Hepatocyte (in vitro differentiated cells): Measurements from ENCODE around the gene SIK3. TPM values are rescaled to one million over a fixed set of nuclear protein-coding genes. Genes with fewer than 3 reads are reported as not detected.

Experiments used
- DNase-seq: peaks from one replicate; pipeline ENCODE4 v3.0.0-alpha.2; 2016; ENCODE audit warnings: low spot score
- H2AFZ ChIP-seq: fragments of 200-600 bp; sonication (generic); 2 replicates; pipeline ENCODE4 v1.6.0; 2016; ENCODE audit warnings: antibody characterized with exemption, mild to moderate bottlenecking
- H3K27ac ChIP-seq: fragments of 200-600 bp; sonication (generic); 2 replicates; pipeline ENCODE4 v1.5.1; 2016; ENCODE audit warnings: mild to moderate bottlenecking
- H3K27me3 ChIP-seq: fragments of 200-600 bp; sonication (generic); 2 replicates; pipeline ENCODE4 v1.6.1; 2016
- H3K36me3 ChIP-seq: fragments of 200-600 bp; sonication (generic); replicated peaks from 2 replicates; pipeline ENCODE4 v1.5.1; 2016; ENCODE audit warnings: low read depth; ENCODE audit not compliant: insufficient read depth
- H3K4me1 ChIP-seq: fragments of 200-600 bp; sonication (generic); 2 replicates; pipeline ENCODE4 v1.5.1; 2016; ENCODE audit warnings: mild to moderate bottlenecking, moderate library complexity; ENCODE audit not compliant: insufficient read depth
- H3K4me2 ChIP-seq: fragments of 200-600 bp; sonication (generic); 2 replicates; pipeline ENCODE4 v1.6.0; 2016
- H3K4me3 ChIP-seq: fragments of 200-600 bp; sonication (generic); 2 replicates; pipeline ENCODE4 v1.5.1; 2016; ENCODE audit warnings: mild to moderate bottlenecking
- H3K79me2 ChIP-seq: fragments of 200-600 bp; sonication (generic); 2 replicates; pipeline ENCODE4 v1.6.0; 2017; ENCODE audit warnings: mild to moderate bottlenecking
- H3K9me2 ChIP-seq: fragments of 200-600 bp; sonication (generic); replicated peaks from 2 replicates; pipeline ENCODE4 v1.6.0; 2017; ENCODE audit warnings: mild to moderate bottlenecking; ENCODE audit not compliant: insufficient read depth
- H3K9me3 ChIP-seq: fragments of 200-600 bp; sonication (generic); 2 replicates; pipeline ENCODE4 v1.5.1; 2016; ENCODE audit warnings: low read depth, mild to moderate bottlenecking
- H4K20me1 ChIP-seq: fragments of 200-600 bp; sonication (generic); 2 replicates; pipeline ENCODE4 v1.6.0; 2016; ENCODE audit warnings: mild to moderate bottlenecking; ENCODE audit not compliant: insufficient read depth, poor library complexity, severe bottlenecking
- EZH2 ChIP-seq: fragments of 200-600 bp; sonication (generic); IDR thresholded peaks from 2 replicates; pipeline ENCODE4 v1.6.1; 2016; ENCODE audit warnings: antibody characterized with exemption, mild to moderate bottlenecking, borderline replicate concordance
- EZH2phosphoT487 ChIP-seq: fragments of 200-600 bp; sonication (generic); IDR thresholded peaks from one replicate; pipeline ENCODE4 v1.6.1; 2018; ENCODE audit warnings: antibody characterized with exemption, mild to moderate bottlenecking, low read depth, moderate library complexity; ENCODE audit not compliant: unreplicated experiment, severe bottlenecking
- WGBS: methylation state at CpG from one replicate; pipeline ENCODE4 v1.1.6; 2016; ENCODE audit warnings: low lambda C conversion rate; ENCODE audit errors: missing lambda C conversion rate; 5-methylcytosine and 5-hydroxymethylcytosine counted together
- polyA plus RNA-seq: library from polyadenylated mRNA; unstranded; fragments of >200 nt; fragmentation: Nextera tagmentation; extraction: Ambion mirVana; gene quantifications from 2 replicates; pipeline ENCODE4 v1.2.1, GENCODE V29; 2016
- total RNA-seq: library from RNA; depleted of rRNA; stranded (reverse); fragments of >200 nt; gene quantifications from 2 replicates; pipeline ENCODE4 v1.2.3, GENCODE V29; 2014
- TF ChIP-seq, protein P1 (sequence below): fragments of 200-600 bp; sonication (generic); IDR thresholded peaks from 2 replicates; pipeline ENCODE4 v1.5.1; 2016; ENCODE audit warnings: antibody characterized with exemption, mild to moderate bottlenecking; ENCODE audit not compliant: poor library complexity

The SIK3 gene
- total and polyA plus RNA-seq, 2 experiments from 2014 or later, result 15.8 to 17.7 TPM

DNA sequence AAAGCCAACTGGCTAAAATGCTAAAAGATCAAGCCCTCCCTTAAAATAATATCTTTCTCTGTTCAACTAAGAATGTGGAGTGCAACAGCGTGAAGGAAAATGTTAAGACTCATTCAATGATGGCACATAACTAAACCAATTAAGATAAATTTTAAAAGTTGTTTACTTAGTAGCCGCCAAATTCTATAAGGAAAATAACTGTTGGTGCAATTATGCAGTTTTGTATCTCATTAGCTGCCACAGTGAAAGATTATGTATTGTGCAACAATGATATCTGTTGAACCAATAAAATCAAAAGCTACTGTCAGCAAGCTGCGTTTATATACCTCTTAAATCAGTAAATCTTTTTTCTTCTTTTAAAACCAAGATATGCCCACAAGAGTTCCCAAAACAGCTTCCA, 55.5 kb downstream of the SIK3 start:
- Histone ChIP-seq H3K9me2 (no peaks in the 10 kb centered on the region), H3K4me2 (no peak overlapping the region), H2AFZ (no peak overlapping the region), H3K27me3 (no peaks in the 10 kb centered on the region), H3K4me3 (no peak overlapping the region), H4K20me1 (peaks cover 5% of the 10 kb centered on the region), H3K4me1 (peaks cover 9% of the 10 kb centered on the region), H3K9me3 (no peaks in the 10 kb centered on the region), H3K36me3 (no peaks in the 10 kb centered on the region), H3K79me2 (peaks cover 88% of the 10 kb centered on the region), H3K27ac (no peak overlapping the region)
- DNase-seq, result no peak
- TF ChIP-seq, protein P1, sequence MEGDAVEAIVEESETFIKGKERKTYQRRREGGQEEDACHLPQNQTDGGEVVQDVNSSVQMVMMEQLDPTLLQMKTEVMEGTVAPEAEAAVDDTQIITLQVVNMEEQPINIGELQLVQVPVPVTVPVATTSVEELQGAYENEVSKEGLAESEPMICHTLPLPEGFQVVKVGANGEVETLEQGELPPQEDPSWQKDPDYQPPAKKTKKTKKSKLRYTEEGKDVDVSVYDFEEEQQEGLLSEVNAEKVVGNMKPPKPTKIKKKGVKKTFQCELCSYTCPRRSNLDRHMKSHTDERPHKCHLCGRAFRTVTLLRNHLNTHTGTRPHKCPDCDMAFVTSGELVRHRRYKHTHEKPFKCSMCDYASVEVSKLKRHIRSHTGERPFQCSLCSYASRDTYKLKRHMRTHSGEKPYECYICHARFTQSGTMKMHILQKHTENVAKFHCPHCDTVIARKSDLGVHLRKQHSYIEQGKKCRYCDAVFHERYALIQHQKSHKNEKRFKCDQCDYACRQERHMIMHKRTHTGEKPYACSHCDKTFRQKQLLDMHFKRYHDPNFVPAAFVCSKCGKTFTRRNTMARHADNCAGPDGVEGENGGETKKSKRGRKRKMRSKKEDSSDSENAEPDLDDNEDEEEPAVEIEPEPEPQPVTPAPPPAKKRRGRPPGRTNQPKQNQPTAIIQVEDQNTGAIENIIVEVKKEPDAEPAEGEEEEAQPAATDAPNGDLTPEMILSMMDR, result no peak
- TF ChIP-seq EZH2phosphoT487 (no peak), EZH2 (no peak)
- WGBS, result 84% methylated on average over 3 of the region's 3 CpGs

DNA sequence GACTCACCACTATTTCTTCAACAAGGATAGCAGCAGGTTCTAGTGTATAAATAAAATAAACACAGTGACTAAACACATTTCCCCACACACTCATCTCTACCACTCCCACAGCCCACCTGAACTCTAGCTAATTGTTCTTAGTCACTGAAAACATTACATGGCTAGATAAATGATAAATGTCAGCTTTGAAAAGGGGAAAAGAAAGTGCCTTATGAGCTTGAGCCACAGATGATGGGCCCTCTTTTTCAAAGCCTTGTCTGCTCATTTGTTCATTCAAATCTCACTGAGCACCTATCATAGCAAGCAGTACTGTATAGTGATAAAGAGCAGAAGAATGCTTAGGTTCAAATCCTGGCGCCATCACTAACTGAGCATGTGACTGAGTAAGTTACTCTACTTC, 58.3 kb downstream of the SIK3 start:
- no peaks in the 10 kb centered on the region for H3K27me3 ChIP-seq
- H4K20me1 ChIP-seq, result peaks cover 10% of the 10 kb centered on the region
- no peak for TF ChIP-seq EZH2phosphoT487
- TF ChIP-seq, protein P1, result no peak
- no peak for TF ChIP-seq EZH2
- no peak overlapping the region for H2AFZ ChIP-seq
- H3K27ac ChIP-seq, result no peak overlapping the region
- H3K79me2 ChIP-seq, result peaks cover 84% of the 10 kb centered on the region
- H3K4me2 ChIP-seq, result no peak overlapping the region
- no peaks in the 10 kb centered on the region for H3K36me3 ChIP-seq
- no peaks in the 10 kb centered on the region for H3K9me2 ChIP-seq
- H3K4me3 ChIP-seq, result no peak overlapping the region
- WGBS, result 100% methylated on average over 1 of the region's 1 CpG
- H3K4me1 ChIP-seq, result peaks cover 10% of the 10 kb centered on the region
- H3K9me3 ChIP-seq, result no peaks in the 10 kb centered on the region
- DNase-seq, result no peak

DNA sequence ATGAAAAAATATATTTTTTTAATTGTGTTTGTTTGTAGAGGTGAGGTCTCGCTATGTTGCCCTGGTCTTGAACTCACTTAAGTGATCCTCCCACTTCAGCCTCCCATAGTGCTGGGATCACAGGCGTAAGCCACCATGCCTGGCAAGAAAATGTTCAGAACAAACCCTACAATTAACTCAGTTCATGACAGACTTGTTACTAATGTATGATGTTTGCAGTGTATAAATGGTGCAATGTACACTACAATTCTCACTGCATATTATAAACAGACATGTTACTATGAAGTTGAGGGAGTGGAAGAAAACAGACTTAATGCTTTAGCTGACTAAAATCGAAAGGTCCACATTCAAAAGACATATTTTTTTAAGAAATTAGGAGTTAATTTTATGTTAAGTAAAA, 59.0 kb downstream of the SIK3 start:
- Histone ChIP-seq H3K4me3 (no peak overlapping the region), H3K36me3 (no peaks in the 10 kb centered on the region), H3K9me3 (no peaks in the 10 kb centered on the region), H2AFZ (no peak overlapping the region), H3K79me2 (peaks cover 84% of the 10 kb centered on the region), H3K27me3 (no peaks in the 10 kb centered on the region), H3K27ac (no peak overlapping the region), H3K4me1 (peaks cover 9% of the 10 kb centered on the region), H4K20me1 (peaks cover 10% of the 10 kb centered on the region), H3K4me2 (no peak overlapping the region), H3K9me2 (no peaks in the 10 kb centered on the region)
- DNase-seq, result no peak
- 100% methylated on average over 3 of the region's 3 CpGs for WGBS
- TF ChIP-seq EZH2 (no peak), EZH2phosphoT487 (no peak)
- TF ChIP-seq, protein P1, result no peak

DNA sequence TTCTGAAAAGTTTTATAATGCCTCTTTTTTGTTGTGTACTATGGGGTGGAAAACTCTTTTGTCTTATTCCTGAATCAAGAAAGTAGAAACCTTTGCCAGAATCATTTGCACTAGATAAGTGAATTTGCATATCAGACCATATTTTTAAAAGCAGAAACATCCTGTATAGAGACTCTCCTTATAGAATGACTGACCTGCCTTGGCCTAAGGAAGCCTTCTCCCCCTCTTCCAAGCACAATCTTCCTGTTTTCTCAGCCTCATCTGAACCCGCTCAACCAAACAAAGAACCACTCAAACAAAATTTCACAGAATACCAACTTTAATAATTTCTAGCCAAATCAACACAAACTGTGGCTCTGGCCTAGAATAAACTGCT, 60.3 kb downstream of the SIK3 start:
- H3K9me2 ChIP-seq, result no peaks in the 10 kb centered on the region
- no peak overlapping the region for H2AFZ ChIP-seq
- H3K4me2 ChIP-seq, result peak overlapping the region; percentile 5
- TF ChIP-seq EZH2, result no peak
- TF ChIP-seq, protein P1, result no peak
- no peak for TF ChIP-seq EZH2phosphoT487
- H3K79me2 ChIP-seq, result peaks cover 84% of the 10 kb centered on the region
- H3K27me3 ChIP-seq, result no peaks in the 10 kb centered on the region
- no peaks in the 10 kb centered on the region for H3K9me3 ChIP-seq
- peaks cover 9% of the 10 kb centered on the region for H3K4me1 ChIP-seq
- H3K36me3 ChIP-seq, result no peaks in the 10 kb centered on the region
- peak overlapping the region; percentile 3 for H3K27ac ChIP-seq
- WGBS, result 95% methylated on average over 1 of the region's 1 CpG
- H4K20me1 ChIP-seq, result peaks cover 10% of the 10 kb centered on the region
- DNase-seq, result no peak
- no peak overlapping the region for H3K4me3 ChIP-seq
